GM18507 (cell line): Measurements from ENCODE around the gene SET.
"Not testable (repeated sequence)": the region's sequence is repeated elsewhere in the genome, so short reads cannot be mapped to it uniquely, and the experiment has no call there.

Source experiments
- DNase-seq: peaks from one replicate; pipeline ENCODE4 v3.0.0; 2011; ENCODE audit warnings: low read depth; ENCODE audit not compliant: insufficient read length; ENCODE audit errors: extremely low spot score
- FAIRE-seq: peaks from 2 replicates; lab custom pipeline; 2011; peaks lifted over from hg19 to GRCh38; lab: Jason Lieb, UNC

SET gene, protein sequence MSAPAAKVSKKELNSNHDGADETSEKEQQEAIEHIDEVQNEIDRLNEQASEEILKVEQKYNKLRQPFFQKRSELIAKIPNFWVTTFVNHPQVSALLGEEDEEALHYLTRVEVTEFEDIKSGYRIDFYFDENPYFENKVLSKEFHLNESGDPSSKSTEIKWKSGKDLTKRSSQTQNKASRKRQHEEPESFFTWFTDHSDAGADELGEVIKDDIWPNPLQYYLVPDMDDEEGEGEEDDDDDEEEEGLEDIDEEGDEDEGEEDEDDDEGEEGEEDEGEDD

DNA sequence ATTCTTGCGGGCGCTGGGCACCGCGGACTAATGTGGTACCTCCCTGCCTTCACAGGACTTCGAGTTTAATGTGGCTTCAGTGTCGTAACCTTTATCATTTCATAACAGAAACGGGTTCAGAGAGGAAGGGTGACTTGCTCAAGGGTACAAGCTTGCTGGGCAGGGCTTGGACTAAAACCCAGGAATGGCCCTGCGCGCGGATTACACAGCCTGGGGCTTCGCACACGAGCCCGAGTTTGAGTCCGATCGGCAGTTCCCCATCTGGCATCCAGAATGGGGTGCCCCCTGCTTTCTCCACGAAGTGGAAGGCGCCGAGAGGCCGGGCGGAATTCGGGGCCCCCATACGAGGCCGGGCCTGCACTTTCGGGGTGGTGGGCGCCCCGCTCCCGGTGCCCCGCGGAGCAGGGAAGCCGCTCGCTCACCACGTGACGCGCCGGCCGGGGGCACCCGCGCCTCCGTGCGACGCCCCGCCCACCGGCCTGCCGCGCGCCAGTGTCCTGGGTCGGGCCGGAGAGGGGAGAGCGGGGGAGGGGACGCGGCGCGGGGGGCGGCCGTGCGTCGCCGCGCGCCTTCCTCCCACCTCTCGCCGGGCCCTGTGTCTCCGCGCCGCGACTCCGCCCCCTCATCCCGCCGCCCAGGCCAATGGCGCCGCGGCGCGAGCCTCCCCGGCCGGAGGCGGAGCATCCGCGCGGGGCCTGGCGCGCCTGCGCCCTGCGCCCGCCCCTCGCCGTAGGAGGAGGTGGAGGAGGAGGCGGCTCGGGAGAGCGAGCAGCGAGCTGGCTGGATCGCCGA lies at the start of gene SET:
Gene SET (plus strand): TSS at position 722 of the 792 bp plus-strand sequence. CDS start 361 bp downstream, outside the sequence.
- FAIRE-seq: peak; percentile 89
- peak; percentile 94 for DNase-seq

DNA sequence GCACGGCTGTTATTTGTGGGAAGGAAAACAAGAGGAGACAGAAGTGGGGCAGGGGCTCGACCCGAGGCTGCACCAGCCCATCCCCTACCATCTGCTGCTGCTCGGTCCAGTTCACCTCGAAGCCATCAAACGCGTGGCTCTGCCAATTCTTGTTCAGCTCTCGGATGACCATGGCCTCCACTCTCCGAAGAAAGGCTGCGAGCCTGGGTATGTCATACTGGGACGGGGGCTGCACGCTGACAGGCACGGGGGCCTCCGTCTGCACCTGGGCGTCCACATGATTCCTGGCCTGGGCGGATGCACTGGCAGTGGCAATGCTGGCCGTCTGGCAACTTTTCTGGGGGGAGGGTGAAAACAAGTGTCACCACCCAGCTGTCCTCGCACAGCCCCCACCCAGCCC lies 48.4 kb upstream of the SET start:
- no peak for FAIRE-seq
- DNase-seq: no peak

DNA sequence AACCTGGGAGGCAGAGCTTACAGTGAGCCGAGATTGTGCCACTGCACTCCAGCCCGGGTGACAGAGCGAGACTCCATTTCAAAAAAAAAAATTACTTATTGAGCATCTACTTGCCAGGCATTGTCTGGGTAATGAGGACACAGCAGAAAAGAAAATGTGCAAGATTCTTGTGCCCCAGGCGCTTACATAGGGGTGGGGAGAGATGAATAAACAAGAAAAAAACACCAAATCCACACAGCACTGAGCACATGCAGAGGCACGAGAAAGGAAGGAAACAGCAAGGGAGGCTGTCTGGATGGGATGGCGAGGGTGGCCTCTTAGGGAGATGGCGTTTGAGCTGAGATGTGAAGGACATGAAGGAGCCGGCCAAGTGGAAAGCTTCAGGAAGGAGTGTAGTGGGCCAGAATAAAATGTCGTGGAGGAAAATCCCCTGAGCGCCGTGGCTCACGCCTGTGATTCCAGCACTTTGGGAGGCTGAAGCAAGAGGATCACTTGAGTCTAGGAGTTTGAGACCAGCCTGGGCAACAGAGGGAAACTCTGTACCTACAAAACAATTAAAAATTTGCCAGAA lies 46.3 kb upstream of the SET start:
- DNase-seq (no peak), FAIRE-seq (no peak)

DNA sequence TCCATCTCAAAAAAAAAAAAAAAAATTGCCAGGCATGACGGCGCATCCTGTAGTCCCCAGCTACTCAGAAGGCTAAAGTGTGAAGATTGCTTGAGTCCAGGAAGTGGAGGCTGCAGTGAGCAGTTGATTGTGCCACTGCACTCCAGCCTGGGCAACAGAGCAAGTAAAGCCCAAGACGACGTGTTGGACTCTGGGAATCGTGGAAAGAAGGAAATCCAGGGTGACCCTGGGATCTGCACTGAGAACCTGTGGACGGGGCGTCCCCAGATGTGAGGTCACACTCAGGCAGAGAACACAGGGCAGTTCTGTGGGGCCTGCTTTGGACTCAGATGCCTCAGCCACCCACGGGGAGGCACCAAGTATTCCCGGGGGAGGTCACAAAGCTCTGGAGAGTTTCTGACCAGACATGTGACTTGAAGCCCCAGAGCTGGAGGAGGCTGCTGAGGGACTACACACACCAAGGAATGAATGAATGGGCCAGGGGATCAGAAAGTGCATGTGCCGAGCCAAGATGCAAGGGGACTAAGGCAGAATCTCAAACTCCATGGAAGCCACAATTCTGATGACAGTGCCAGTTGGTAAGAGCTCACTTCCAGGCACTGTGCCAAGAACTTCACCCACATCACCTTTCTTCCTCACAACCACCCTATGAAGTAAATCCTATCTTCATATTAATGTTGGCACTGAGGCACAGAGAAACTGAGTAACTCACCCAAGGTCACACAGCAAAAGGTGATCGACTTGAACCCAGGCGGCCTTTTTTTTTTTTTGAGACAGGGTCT lies 45.3 kb upstream of the SET start:
- FAIRE-seq (peak; percentile 64), DNase-seq (peak; percentile 56)

DNA sequence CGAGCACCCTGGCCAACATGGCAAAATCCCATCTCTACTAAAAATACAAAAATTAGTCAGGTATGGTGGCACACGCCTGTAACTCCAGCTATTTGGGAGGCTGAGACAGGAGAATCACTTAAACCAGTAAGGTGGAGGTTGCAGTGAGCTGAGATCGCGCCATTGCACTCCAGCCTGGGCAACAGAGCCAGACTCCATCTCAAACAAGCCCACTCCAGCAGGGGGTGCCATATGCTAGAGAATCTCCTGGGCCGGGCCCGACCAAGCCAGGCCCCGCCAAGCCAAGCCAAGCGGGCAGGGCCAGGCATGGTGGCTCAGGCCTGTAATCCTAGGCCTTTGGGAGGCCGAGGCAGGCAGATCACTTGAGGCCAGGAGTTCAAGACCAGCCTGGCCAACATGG lies 40.8 kb upstream of the SET start:
- FAIRE-seq, DNase-seq: not testable (repeated sequence)

DNA sequence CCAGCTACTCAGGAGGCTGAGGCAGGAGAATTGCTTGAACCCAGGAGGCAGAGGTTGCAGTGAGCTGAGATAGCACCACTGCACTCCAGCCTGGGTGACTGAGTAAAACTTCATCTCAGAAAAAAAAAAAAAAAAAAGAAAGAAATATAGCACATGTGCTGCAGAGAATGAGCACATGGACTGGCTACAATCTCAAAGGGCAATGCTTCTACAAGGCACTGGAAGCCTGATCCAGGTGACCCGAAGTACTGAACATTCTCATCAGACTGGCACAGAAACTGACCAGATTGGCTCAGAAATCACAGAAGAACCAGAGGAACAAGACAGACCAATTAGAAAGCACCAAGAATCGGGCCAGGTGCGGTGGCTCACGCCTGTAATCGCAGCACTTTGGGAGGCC lies 37.2 kb upstream of the SET start:
- no peak for FAIRE-seq
- DNase-seq: no peak

DNA sequence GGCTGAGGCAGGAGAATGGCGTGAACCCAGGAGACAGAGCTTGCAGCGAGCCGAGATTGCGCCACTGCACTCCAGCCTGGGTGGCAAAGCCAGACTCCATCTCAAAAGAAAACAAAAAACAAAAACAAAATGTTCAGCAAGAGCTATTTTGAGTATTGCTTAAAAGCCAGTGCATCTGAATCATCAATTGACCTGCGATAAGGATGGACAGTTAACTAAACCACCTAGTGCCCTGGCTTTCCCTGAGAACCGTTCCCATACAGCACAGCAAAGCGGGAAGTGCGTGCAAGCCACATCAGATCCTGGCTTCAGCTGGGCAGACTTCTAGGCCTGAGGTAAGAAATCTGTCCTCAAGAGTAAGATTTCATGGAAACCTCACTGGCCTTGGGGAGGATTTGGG lies 35.1 kb upstream of the SET start:
- FAIRE-seq: no peak
- DNase-seq: no peak

DNA sequence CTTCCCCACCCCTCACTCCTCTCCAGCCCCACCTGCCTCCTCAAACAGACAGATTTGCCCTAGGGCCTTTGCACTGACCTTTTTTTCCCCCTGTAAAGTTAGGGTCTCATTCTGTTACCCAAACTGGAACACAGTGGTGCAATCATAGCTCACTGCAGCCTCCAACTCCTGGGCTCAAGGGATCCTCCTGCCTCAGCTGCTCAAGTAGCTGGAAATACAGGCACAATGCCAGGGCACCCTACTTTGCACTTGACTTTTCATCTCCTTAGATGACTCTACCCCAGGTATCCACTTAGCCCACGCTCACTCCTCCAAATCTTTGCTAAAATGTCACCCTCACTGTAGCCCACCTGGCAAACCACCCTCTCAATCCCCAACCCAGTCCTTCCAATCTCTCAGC lies 34.5 kb upstream of the SET start:
- no peak for FAIRE-seq
- no peak for DNase-seq

DNA sequence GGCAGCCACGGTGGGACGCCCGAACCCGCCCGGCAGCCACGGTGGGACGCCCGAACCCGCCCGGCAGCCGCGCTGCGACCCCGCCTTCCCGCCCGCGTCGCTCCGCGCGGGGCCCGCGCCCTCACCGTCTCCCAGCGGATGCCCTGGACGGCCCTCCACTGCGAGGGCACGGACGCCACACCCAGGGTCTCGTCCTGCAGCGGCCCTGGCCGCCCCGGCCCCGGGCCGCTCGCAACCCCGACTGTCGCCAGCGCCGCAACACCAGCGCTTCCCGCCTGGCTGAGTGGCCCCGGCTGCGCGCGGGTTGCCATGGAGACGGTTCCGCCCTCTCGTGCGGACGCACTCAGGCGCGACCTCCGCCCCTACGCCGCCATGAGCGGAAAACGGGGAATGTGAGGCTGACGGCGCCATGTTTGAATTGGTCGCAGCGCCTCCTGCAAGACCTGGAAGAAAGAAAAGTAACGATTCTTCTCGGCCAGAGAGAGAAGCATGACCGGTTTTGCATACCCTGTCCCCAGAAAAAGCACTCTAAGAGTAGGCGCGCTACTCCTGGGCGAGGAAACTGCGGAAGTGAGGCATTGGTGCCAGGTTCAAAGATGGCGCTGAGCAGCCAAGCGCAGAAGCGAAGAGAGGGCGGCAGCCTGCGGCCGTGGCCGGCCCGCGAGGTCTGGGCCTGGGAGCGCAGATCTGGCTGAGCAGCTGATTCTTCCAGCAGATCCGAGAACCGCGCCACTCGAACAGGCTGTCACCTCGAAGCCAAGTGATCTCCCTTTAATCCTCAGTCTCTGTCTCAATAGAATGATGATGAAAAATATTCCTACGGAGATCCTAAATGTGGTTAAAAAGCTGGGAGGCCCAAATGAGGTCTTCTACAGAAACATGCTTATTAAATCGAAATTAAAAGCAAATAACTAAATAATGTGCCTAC lies 32.3 kb upstream of the SET start, which contains the start of gene DYNC2I2:
Gene DYNC2I2 (minus strand): TSS at position 432 of the 928 bp plus-strand sequence. CDS start 121 bp downstream, at position 311.
- FAIRE-seq (peak; percentile 79), DNase-seq (peak; percentile 69)

DNA sequence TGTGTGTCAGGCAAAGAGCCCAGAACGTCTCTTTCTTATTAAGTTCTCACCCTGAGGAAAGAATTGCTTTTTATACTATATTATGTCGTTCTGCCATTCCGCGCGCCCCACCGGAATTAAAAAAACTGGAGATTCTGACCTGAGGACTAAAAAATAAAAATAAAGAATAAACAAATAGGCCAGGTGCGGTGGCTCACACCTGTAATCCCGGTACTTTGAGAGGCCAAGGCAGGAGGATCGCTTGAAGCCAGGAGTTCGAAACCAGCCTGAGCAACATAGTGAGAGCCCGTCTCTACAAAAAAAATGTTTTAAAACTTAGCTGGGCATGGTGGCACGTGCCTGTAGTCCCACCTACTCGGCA lies 31.7 kb upstream of the SET start:
- FAIRE-seq (no peak), DNase-seq (no peak)

DNA sequence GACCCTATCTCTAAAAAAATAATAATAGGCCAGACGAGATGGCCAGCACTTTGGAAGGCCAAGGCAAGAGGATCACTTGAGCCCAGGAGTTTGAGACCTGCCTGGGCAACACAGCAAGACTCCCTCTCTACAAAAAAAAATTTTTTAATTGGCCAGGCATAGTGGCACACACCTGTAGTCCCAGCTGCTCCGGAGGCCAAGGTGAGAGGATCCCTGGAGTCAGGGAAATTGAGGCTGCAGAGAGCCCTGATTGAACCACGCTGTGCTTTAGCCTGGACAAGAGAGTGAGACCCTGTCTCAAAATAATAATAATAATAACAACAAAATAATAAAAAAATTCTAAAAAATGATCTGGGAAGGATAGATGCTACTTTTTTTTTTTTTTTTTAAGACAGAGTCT lies 31.2 kb upstream of the SET start:
- DNase-seq (no peak), FAIRE-seq (no peak)

DNA sequence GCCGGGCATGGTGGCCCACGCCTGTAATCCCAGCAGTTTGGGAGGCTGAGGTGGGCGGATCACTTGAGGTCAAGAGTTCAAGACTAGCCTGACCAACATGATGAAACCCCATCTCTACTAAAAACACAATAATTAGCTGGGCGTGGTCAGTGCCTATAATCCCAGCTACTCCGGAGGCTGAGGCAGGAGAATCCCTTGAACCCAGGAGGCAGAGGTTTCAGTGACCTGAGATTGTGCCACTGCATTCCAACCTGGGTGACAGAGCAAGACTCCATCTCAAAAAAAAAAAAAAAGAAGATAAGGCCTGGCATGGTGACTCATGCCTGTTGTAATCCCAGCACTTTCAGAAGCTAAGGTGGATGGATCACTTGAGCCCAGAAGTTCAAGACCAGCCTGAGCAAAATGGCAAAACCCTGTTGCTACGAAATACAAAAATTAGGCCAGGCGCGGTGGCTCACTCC lies 22.5 kb upstream of the SET start:
- DNase-seq, FAIRE-seq: not testable (repeated sequence)

DNA sequence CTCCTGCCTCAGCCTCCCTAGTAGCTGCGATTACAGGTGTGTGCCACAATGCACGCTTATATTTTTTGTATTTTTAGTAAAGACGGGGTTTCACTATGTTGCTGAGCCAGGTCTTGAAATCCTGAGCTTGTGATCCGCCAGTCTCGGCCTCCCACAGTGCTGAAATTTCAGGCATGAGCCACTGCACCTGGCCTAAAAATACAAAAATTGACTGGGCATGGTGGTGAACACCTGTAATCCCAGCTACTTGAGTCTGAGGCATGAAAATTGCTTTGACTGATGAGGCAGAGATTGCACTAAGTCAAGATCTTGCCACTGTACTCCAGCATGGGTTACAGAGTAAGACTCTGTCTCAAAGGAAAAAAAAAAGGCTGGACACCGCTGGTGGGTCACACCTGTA lies 19.2 kb upstream of the SET start:
- FAIRE-seq (no peak), DNase-seq (no peak)

DNA sequence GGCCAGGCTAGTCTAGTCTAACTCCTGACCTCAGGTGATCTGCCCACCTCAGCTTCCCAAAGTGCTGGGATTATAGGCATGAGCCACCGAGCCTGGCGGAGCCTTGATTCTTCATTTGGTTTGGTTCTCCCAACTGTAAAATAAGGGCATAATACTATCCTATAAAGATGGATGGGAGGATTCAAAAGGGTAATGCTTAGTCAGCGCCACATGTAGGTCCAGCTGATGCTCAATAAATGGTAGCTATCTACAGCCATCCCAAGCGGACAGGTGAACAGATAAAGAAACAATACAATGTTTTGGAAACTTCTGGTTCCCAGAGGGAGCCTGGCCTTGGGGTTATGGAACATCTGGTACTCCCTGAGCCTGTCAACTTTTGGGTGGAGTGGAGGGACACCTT lies 13.6 kb upstream of the SET start:
- DNase-seq (no peak), FAIRE-seq (no peak)

DNA sequence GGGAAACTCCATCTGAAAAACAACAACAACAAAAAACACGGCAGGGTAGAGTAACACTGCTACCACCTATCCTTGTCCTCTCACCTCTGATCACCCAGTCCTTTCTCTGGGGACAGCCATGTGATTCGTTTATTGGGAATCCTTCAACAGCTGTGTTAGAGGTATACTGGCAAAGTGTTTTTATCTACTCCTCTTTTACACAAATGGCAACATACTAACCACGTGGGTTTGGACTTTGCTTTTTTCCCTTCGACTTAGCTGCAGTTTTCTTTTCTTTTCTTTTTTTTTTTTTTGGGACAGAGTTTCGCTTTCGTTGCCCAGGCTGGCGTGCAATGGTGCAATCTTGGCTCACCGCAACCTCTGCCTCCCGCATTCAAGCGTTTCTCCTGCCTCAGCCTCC lies 11.2 kb upstream of the SET start:
- DNase-seq (no peak), FAIRE-seq (no peak)

DNA sequence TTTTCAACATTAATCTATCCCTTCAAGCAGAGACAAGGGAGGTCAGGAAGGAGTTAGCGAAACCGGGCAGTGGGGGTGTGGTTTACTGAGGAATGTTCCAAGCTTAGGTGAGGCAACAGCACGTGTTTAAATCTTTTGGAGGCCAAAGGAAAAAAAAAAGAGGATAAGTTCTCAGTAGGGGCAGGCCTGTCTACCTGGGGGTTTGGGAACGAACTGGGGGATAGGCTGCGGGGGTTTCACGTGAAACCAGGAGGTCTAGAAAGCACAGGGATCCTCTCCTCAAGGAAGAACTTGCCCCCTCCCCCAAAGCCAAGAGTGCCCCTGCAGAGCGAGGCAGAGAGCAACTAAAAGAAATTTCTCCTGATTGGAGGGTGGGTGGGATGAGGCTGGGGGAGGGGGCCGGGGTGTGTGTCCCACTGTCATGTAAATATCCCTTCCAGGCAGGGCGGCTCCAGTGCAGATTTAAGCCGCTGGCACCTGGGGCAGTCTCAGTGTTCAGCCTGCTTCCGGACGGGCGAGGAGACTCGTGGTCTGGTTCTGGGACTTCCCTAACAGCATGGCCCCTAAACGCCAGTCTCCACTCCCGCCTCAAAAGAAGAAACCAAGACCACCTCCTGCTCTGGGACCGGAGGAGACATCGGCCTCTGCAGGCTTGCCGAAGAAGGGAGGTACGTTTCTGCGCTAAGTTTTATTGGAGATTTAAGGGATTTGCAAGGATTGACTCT lies 5.5 kb upstream of the SET start:
- FAIRE-seq (peak; percentile 59), DNase-seq (no peak)

DNA sequence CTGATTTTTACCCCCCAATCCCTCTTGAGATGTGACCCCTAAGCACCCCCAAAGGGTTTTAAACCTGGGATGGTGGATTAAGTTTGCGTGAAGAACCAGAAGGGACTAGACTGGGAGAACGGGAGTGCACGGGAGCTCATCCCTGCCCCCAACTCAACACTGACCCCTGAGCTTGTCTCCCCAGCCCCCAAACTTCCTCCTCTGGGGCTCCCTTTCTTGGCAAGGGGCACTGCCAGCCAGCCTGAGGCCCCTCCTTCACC lies 5.0 kb upstream of the SET start:
- no peak for FAIRE-seq
- no peak for DNase-seq
